Cardiac atrium fibroblast (primary cell): ENCODE measurements around the gene LTB4R. TPM values are rescaled to one million over a fixed set of nuclear protein-coding genes. Genes with fewer than 3 reads are reported as not detected.

Source experiments
- total RNA-seq: library from RNA; depleted of rRNA; stranded (reverse); fragments of >200 nt; gene quantifications from 2 replicates; pipeline ENCODE4 v1.2.3, GENCODE V29; 2015

The LTB4R gene
- 3.6 and 6.3 TPM in 2 replicates for total RNA-seq

GRCh38 chr14:24310646-24311604 is at the start of gene LTB4R:
LTB4R (plus strand) TSS chr14:24311502; CDS start chr14:24315652, 4,150 bp downstream.

GRCh38 chr14:24262821-24263733 is 48.2 kb upstream of the LTB4R start, which contains the start of gene TGM1:
TGM1 (minus strand) TSS chr14:24263177; CDS start chr14:24262352, 825 bp downstream.

GRCh38 chr14:24271134-24271833 is 40.0 kb upstream of the LTB4R start, which contains the start of gene RABGGTA:
RABGGTA (minus strand) TSS chr14:24271597; CDS start chr14:24271115, 482 bp downstream.

GRCh38 chr14:24299255-24300191 is 11.8 kb upstream of the LTB4R start, which contains the start of the genes DHRS1 and NOP9:
DHRS1 (minus strand) TSS chr14:24299780; CDS start chr14:24299106, 674 bp downstream.
NOP9 (plus strand) TSS chr14:24299850; CDS start chr14:24299955, 105 bp downstream.

GRCh38 chr14:24307575-24308341 is 3.5 kb upstream of the LTB4R start, which contains the start of gene CIDEB:
CIDEB (minus strand) TSS chr14:24307977; CDS start chr14:24307858, 119 bp downstream.

GRCh38 chr14:24309538-24310264 is 1.6 kb upstream of the LTB4R start, which contains the start of gene LTB4R2:
LTB4R2 (plus strand) TSS chr14:24310140; CDS start chr14:24310665, 525 bp downstream.

GRCh38 chr14:24334431-24335291 is 23.4 kb downstream of the LTB4R start, which contains the start of gene ADCY4:
ADCY4 (minus strand) TSS chr14:24335071; CDS start chr14:24334652, 419 bp downstream.

GRCh38 chr14:24339284-24340151 is 28.2 kb downstream of the LTB4R start, which contains the start of gene RIPK3:
RIPK3 (minus strand) TSS chr14:24339991; CDS start chr14:24339826, 165 bp downstream.

Other genes starting within 250 kb of the LTB4R start
- gene CPNE6, start 239.9 kb upstream of the LTB4R start, total RNA-seq: not detected in 2 replicates
- 32.7 and 43.4 TPM in 2 replicates for gene PCK2, start 217.2 kb upstream of the LTB4R start, total RNA-seq
- 27.5 and 28.7 TPM in 2 replicates for gene DCAF11, start 196.7 kb upstream of the LTB4R start, total RNA-seq
- gene NRL, start 196.6 kb upstream of the LTB4R start, total RNA-seq: 0.32 TPM in 1 of 2 replicates, not detected in the other
- 0.32 TPM in 1 of 2 replicates, not detected in the other for gene FITM1, start 180.8 kb upstream of the LTB4R start, total RNA-seq
- gene PSME1, start 175.3 kb upstream of the LTB4R start, total RNA-seq: 151 and 174 TPM in 2 replicates
- 14.4 and 27.4 TPM in 2 replicates for gene EMC9, start 169.9 kb upstream of the LTB4R start, total RNA-seq
- 44.6 and 52.2 TPM in 2 replicates for gene PSME2, start 164.9 kb upstream of the LTB4R start, total RNA-seq
- gene RNF31, start 164.0 kb upstream of the LTB4R start, total RNA-seq: 24.2 and 25.6 TPM in 2 replicates
- gene IRF9, start 150.2 kb upstream of the LTB4R start, total RNA-seq: 34.2 and 65.2 TPM in 2 replicates
- 2.9 TPM in 1 of 2 replicates, not detected in the other for gene REC8, start 139.4 kb upstream of the LTB4R start, total RNA-seq
- gene IPO4, start 122.7 kb upstream of the LTB4R start, total RNA-seq: 24.2 and 39.0 TPM in 2 replicates
- gene TM9SF1, start 116.1 kb upstream of the LTB4R start, total RNA-seq: 71.5 and 84.7 TPM in 2 replicates
- not detected in 2 replicates for gene TSSK4, start 105.8 kb upstream of the LTB4R start, total RNA-seq
- gene CHMP4A, start 98.0 kb upstream of the LTB4R start, total RNA-seq: 34.7 TPM in 2 replicates
- gene MDP1, start 95.4 kb upstream of the LTB4R start, total RNA-seq: 6.7 and 9.2 TPM in 2 replicates
- gene NEDD8, start 79.1 kb upstream of the LTB4R start, total RNA-seq: 140 and 176 TPM in 2 replicates
- 41.7 and 96.7 TPM in 2 replicates for gene GMPR2, start 78.6 kb upstream of the LTB4R start, total RNA-seq
- 42.1 and 42.6 TPM in 2 replicates for gene TINF2, start 68.9 kb upstream of the LTB4R start, total RNA-seq
- 0.16 and 0.72 TPM in 2 replicates for gene TGM1, start 48.3 kb upstream of the LTB4R start, total RNA-seq
- gene RABGGTA, start 39.9 kb upstream of the LTB4R start, total RNA-seq: 25.9 and 39.9 TPM in 2 replicates
- 11.3 and 19.0 TPM in 2 replicates for gene DHRS1, start 11.7 kb upstream of the LTB4R start, total RNA-seq
- 12.6 and 13.9 TPM in 2 replicates for gene NOP9, start 11.7 kb upstream of the LTB4R start, total RNA-seq
- gene CIDEB, start 3.5 kb upstream of the LTB4R start, total RNA-seq: 0.18 and 2.8 TPM in 2 replicates
- gene LTB4R2, start 1.4 kb upstream of the LTB4R start, total RNA-seq: 1.4 and 2.1 TPM in 2 replicates
- gene ADCY4, start 23.6 kb downstream of the LTB4R start, total RNA-seq: 1.8 and 2.3 TPM in 2 replicates
- 0.36 TPM in 1 of 2 replicates, not detected in the other for gene RIPK3, start 28.5 kb downstream of the LTB4R start, total RNA-seq
- 40.0 and 41.9 TPM in 2 replicates for gene NFATC4, start 56.7 kb downstream of the LTB4R start, total RNA-seq
- gene NYNRIN, start 87.5 kb downstream of the LTB4R start, total RNA-seq: 6.3 and 11.7 TPM in 2 replicates
- 2.8 and 3.4 TPM in 2 replicates for gene CBLN3, start 118.2 kb downstream of the LTB4R start, total RNA-seq
- gene KHNYN, start 118.5 kb downstream of the LTB4R start, total RNA-seq: 30.3 and 36.6 TPM in 2 replicates
- 14.1 and 24.2 TPM in 2 replicates for gene SDR39U1, start 131.3 kb downstream of the LTB4R start, total RNA-seq
- not detected in 2 replicates for gene CMA1, start 196.8 kb downstream of the LTB4R start, total RNA-seq